SIG-M5 treated with dmso at 0.1 percent for 504 hours (cell line): ENCODE results near the gene CHST11.

Source experiments
- DNase-seq: peaks from one replicate; lab custom pipeline; 2025; ENCODE audit not compliant: unreplicated experiment; lab: John Stamatoyannopoulos, UW

The CHST11 gene

GRCh38 chr12:104502638-104503037 is 45.9 kb downstream of the CHST11 start:
- no peak for DNase-seq

- no peak for DNase-seq
Observed at GRCh38 chr12:104503191-104503590, 46.4 kb downstream of the CHST11 start.

GRCh38 chr12:104504146-104504545 is 47.4 kb downstream of the CHST11 start:
- no peak for DNase-seq

DNA sequence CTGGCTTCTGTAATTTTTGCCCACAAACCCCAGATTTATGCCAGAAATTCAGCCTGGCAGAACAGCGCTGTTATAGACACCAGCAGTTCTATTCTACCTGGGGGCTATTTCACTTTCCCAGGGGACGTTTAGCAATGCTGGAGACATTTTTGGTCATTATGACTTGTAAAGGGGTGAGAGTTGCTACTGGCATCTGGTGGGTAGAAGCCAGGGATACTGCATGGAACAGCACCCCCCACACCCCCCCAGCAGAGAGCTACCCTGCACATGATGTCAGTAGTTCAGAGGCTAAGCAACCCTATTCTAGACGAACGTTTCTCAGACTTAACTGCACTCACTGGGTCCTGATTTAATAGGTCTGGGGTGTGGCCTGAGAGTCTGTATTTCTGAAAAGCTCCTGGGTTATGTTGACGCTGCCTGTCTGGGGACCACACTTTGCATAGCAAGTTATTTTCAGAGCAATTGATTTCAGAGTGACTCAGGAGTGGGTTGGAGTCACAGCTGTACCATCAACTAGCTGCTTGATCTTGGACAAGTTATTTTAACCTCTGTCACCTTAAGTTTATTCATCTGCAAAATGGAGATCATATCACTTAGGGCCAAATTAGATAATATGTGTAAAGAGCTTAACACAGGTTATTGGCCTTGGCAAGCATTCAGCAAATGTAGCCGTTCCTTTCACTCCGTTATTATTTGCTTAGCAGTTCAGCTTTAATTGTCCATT is 48.5 kb downstream of the CHST11 start:
- DNase-seq, result no peak

GRCh38 chr12:104506676-104507401 is 50.1 kb downstream of the CHST11 start:
- no peak for DNase-seq

DNA sequence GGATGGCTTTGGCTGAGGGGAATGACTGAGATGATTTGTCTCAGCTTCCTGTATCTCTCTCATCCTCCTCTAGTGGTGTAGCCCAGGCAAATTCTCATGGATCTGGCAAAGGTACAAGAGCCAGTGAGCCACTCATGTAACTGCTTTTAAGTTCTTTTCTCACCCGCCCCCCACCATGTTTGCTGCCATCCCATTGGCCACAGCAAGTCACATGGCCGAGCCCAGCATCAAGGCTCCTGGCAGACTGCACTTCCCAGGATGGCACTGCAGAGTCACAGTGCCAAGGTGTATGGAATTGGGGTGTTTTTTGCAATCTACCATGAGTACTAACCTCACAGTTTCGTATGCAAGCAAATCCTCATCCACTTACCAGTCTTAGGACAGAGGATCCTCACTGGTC is 50.9 kb downstream of the CHST11 start:
- DNase-seq, result no peak

DNA sequence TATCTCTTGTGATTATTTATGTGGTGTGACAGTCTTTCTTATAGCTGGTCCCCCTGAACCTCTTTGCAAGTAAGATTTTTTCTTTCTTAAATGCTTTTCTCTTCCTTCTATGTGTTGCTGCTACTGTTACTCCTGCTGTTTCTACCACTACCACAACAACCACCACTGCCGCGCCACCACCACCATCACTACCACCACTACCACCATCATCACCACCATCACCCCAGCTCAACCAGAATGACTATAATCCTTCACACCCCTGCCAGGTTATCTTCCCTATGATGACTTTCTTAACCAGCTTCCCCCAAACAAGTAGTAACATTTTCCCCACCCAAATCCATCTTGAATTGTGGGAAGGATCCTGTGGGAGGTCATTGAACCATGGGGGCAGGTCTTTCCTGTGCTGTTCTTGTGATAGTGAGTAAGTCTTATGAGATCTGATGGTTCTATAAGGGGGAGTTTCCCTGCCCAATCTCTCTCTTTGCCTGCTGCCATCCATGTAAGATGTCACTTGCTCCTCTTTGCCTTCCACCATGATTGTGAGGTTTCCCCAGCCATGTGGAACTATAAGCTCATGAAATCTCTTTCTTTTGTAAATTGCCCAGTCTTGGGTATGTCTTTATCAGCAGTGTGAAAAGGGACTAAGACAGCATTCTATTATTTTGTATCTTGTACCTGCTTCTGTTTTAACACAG is 52.2 kb downstream of the CHST11 start:
- DNase-seq, result no peak

DNA sequence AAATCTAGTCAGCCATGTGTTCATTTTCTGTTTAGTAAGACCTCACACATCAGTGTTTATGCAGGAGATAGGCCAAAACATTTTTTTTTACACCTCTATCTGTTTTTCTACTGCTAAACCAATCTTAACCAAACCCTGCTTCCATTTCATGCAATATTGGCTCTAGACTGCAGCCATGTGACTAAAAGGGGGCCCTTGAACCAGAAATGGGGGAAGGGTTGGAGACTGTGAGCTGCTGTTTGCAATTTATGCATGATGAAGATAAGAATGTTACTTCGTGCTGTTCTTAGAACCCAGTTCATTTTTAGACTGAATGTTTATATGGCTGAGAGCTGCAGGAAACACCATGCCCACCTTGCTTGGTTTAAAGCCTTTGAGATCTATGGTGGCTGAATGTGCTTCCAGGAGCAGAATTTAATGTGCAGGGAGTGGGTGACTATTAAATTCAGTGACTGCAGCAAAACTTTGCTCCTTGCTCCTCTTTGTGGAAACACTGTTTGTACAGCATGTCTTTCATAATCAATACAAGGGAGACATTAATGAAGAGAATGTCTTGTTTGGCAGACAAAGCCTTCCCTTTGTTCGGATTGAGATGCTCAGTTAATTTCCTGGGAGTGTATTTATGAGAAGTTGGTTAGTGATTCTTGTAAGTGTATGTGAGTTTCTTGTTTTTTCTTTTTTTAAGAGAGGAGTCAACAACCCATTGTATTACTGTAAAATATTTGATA is 53.6 kb downstream of the CHST11 start:
- DNase-seq, result no peak

GRCh38 chr12:104510873-104511440 is 54.2 kb downstream of the CHST11 start:
- DNase-seq, result no peak

DNA sequence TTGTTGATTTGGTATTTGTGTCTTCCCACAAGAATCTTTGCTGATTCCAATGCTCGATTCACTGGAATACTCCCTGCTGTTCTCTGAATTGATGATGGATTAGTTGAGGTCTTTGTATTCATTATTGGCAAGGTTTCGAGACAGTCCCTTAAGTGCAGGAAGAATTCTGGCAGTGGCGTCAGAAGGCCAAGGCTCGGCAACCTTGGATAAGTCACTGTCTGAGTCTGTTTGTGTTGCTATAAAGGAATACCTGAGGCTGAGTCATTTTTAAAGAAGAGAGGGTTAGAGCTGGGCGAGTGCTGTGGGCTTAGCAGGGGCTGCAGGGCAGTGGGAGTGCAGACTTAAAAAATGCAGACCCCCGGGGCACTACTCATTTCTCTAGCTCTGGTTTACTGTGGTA is 56.9 kb downstream of the CHST11 start:
- no peak for DNase-seq

DNA sequence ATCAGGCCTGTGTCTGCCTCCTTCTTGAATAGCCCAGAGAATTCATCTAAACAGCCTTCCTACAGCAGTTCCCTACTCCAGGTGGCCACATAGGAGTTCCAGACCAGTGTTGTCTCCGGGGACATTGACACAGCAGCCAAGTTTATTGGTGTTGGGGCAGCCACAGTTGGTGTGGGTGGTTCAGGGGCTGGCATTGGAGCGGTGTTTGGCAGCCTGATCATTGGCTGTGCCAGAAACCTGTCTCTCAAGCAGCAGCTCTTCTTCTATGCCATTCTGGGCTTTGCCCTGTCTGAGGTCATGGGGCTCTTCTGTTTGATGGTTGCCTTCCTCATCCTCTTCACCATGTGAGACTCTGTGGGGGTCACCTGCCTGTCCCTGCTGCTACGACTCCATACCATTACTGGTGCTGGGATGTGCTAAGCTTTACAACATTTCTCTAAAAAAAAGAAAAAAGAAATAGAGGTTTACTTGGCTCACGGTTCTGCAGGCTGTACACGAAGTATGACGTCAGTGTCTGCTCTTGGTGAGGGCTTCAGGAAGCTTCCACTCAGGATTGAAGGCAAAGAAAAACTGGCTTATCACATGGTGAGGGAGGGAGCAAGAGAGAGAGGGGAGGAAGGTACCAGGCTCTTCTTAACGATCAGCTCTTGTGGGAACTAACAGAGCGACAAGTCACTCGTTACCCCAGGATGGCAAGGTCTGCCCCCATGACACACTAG is 57.5 kb downstream of the CHST11 start:
- DNase-seq, result no peak

DNA sequence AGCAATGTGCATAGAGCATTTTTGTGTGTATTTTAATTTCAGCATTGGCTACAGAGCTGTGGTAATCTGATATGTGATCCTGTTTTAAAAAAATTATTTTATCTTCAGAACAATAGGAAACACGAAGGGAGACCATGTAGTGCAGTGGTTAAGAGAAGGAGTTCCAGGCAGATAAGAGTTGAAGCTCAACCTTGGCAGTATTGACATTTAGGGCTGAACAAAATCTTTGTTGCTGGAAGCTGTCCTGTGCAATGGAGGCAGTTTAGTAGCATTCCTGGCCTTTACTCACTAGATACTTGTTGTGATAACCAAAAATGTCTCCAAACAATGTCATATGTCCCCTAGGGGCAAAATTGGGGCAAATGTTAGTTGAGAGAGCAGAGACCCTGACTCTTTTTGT is 59.2 kb downstream of the CHST11 start:
- DNase-seq, result no peak

DNA sequence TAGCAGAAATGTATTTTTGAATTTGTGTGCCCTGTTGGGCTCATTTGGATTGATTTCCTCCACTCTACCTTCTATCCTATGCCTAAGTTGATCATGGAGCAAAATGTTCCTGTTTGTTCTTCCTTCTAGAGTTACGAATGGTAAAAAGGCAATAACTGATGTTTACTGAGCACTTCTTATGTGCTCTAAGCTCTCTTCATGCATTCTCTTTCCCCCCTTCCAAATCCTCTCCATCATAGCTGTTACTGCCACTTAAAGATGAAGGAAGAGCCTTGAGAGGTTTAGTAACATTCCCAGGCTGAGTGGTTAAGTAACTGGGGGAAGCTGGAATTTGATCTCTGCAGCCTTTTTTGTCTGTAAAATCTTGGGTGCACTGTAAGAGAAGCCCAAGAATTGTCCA is 60.1 kb downstream of the CHST11 start:
- DNase-seq, result no peak

DNA sequence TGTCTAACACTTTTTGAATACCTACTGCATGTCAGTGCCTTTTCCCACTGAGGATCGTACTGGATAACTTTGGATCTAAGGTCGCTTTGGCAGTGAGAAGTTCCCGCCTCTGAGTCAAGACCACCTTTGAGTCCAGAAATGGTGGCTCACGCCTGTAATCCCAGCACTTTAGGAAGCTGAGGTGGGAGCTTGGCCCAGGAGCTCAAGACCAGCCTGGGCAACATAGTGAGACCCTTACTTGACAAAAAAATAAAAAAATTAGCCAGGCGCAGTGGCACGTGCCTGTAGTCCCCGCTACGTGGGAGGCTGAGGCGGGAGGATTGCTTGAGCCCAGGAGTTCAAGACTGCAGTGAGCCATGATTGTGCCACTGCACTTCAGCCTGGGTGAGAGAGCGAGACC is 61.1 kb downstream of the CHST11 start:
- DNase-seq, result no peak

GRCh38 chr12:104519190-104520019 is 62.7 kb downstream of the CHST11 start:
- DNase-seq, result no peak

DNA sequence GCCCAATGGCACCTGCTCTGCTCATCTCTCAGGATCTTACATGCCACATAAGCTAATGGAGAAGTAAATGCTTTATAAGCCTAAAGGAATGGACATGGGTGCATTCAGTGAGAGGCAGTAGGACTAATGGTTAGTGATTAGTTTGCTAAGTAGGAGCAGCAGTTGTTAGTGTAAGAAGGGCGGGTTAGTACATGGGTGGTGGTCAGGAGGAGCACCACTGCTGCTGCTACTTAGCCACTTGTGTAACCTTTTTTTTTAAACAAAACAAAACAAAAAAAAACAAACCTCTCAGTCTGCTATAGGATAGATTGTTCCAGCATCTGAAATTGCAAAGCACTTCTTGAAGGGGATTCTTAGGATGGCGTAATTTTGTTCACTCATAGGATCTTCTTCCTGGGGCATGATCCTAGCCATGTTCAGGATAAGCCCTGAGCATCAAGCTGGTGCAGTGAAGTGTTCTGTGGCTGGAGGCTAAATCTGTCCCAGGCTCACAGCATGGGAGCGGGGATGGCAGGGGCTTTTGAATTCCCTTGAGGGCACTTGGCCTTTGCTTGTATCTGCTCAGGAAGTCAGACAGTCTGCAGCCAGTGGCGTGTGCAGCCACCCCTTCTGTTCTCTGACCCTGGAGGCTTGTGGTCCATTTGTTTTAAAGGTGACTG is 63.6 kb downstream of the CHST11 start:
- DNase-seq, result no peak

DNA sequence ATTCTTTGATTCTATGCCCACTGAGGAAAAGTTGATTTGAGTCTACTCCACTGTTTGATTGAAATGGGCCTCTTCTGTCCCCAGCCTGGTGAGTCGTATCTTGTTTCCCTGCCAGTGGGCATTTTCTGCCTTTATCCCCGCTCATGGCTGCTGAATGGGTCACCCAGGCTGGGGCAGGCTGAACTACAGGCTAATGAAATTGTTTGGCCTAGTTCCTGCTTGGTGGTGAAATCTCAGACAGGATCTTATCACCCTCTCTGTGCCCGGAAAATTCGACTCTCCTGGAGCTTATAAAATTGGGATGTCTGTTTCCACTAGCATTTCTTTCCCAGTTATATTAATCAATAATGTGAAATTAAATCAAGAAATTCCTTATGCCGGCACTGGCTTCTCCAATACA is 65.0 kb downstream of the CHST11 start:
- no peak for DNase-seq

- peak; percentile 54 for DNase-seq
Observed at GRCh38 chr12:104522985-104523722, 66.4 kb downstream of the CHST11 start.
